Sigmoid colon (tissue), 3 donors: ENCODE results near the gene PGAP3.

ENCODE experiments used
- POLR2A ChIP-seq, 2 donors: fragments of 450-650 bp; IDR thresholded peaks; one replicate each; pipeline ENCODE4 v1.6.1; 2016; ENCODE audit warnings: antibody characterized with exemption in 2 of 2, mild to moderate bottlenecking in 2 of 2, moderate library complexity in 2 of 2
- TF ChIP-seq, protein P1 (sequence below), 4 experiments: fragments of 450-650 bp in 3 of 4; fragments of 200-600 bp in 1 of 4; IDR thresholded peaks; one replicate each; pipeline ENCODE4 v1.5.1; 2016 to 2019; ENCODE audit warnings: antibody characterized with exemption in 4 of 4, mild to moderate bottlenecking in 3 of 4, moderate library complexity in 2 of 4

DNA sequence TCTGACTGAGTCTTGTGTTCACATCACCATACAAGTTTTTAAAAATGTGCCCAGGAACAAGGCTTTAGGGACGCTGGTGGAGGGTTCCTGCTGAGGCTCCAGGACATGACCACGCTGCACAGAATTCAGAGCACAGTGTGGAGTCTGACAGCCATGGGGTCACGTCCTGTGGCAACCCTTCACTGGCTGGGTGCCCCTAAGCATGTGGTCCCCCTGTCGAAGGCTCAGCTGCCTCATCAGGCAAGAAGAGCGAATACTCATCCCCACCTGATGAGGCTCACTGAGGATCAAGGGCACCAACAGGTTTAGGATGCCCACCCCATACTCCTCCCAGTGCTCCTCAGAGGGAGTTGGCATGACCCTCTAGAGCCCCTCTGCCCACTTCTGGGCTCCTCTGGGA, 13.7 kb downstream of the PGAP3 start:
- TF ChIP-seq POLR2A (IDR thresholded peaks at IDR 0.05), result no peak
- TF ChIP-seq, protein P1, sequence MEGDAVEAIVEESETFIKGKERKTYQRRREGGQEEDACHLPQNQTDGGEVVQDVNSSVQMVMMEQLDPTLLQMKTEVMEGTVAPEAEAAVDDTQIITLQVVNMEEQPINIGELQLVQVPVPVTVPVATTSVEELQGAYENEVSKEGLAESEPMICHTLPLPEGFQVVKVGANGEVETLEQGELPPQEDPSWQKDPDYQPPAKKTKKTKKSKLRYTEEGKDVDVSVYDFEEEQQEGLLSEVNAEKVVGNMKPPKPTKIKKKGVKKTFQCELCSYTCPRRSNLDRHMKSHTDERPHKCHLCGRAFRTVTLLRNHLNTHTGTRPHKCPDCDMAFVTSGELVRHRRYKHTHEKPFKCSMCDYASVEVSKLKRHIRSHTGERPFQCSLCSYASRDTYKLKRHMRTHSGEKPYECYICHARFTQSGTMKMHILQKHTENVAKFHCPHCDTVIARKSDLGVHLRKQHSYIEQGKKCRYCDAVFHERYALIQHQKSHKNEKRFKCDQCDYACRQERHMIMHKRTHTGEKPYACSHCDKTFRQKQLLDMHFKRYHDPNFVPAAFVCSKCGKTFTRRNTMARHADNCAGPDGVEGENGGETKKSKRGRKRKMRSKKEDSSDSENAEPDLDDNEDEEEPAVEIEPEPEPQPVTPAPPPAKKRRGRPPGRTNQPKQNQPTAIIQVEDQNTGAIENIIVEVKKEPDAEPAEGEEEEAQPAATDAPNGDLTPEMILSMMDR (IDR thresholded peaks at IDR 0.05), result no peak
